Esophagus muscularis mucosa (tissue), 4 donors: ENCODE results near the gene MAP2K5. TPM values are rescaled to one million over a fixed set of nuclear protein-coding genes. Genes with fewer than 3 reads are reported as not detected.

Experiments
- DNase-seq: peaks from one replicate; pipeline ENCODE4 v3.0.0-alpha.2; 2017; ENCODE audit errors: extremely low spot score
- H3K27ac ChIP-seq, 4 donors: fragments of 200-600 bp; sonication (generic); replicated peaks in 1 of 4; 1 replicate in 3 of 4; 2 replicates in 1 of 4; pipeline ENCODE4 v1.5.1; 2016 to 2019; ENCODE audit warnings: mild to moderate bottlenecking in 1 of 4
- H3K27me3 ChIP-seq, 4 donors: fragments of 200-600 bp; sonication (generic); one replicate each; pipeline versions ENCODE4 v1.5.1 to v1.6.0; 2016 to 2019
- H3K36me3 ChIP-seq, 4 donors: fragments of 200-600 bp; sonication (generic); one replicate each; pipeline ENCODE4 v1.5.1; 2016 to 2019
- H3K4me1 ChIP-seq, 4 donors: fragments of 200-600 bp; sonication (generic); one replicate each; pipeline ENCODE4 v1.5.1; 2016 to 2019
- H3K4me3 ChIP-seq, 4 donors: fragments of 200-600 bp; sonication (generic); 1 replicate in 2 of 4; 2 replicates in 2 of 4; pipeline ENCODE4 v1.5.1; 2016 to 2019; ENCODE audit warnings: mild to moderate bottlenecking in 4 of 4, moderate library complexity in 1 of 4
- H3K9me3 ChIP-seq, 4 donors: fragments of 200-600 bp; sonication (generic); 1 replicate in 3 of 4; 2 replicates in 1 of 4; pipeline ENCODE4 v1.5.1; 2016 to 2019
- CTCF ChIP-seq, 3 experiments: fragments of 200-600 bp in 2 of 3; fragments of 450-650 bp in 1 of 3; sonication (generic) in 2 of 3; IDR thresholded peaks; one replicate each; pipeline ENCODE4 v1.5.1; 2017 to 2019; ENCODE audit warnings: antibody characterized with exemption in 3 of 3, mild to moderate bottlenecking in 2 of 3, moderate library complexity in 1 of 3
- EP300 ChIP-seq: sonication (generic); formaldehyde crosslinking; IDR thresholded peaks from one replicate; pipeline ENCODE4 v1.6.1; 2017; ENCODE audit warnings: antibody characterized with exemption
- POLR2A ChIP-seq: fragments of 450-650 bp; IDR thresholded peaks from one replicate; pipeline ENCODE4 v1.6.1; 2017; ENCODE audit warnings: antibody characterized with exemption, moderate library complexity, mild to moderate bottlenecking, low read depth
- POLR2AphosphoS5 ChIP-seq, 2 donors: sonication (generic); formaldehyde crosslinking; IDR thresholded peaks; one replicate each; pipeline ENCODE4 v1.6.1; 2017; ENCODE audit warnings: antibody characterized with exemption in 2 of 2
- WGBS: methylation state at CpG from one replicate; pipeline ENCODE4 v1.1.5; 2018; 5-methylcytosine and 5-hydroxymethylcytosine counted together
- intact Hi-C: fragments of 100-400 bp; cut with DNase I; formaldehyde crosslinking; loops from one replicate; pipeline ENCODE4 v1.15.1; 2023
- total RNA-seq, 4 donors: library from RNA; depleted of rRNA; stranded (reverse); fragments of >200 nt; gene quantifications; one replicate each; pipeline versions ENCODE4 v1.1.0 to v1.2.1, GENCODE V29; 2016

The MAP2K5 gene
- total RNA-seq, 4 donors from 2014 or later = 7.8 to 11.9 (median 10.6) TPM

GRCh38 chr15:67746022-67746421 is 203.5 kb downstream of the MAP2K5 start:
- intact Hi-C loops = no loop called here
- TF ChIP-seq EP300 (no peak), POLR2A (no peak), CTCF (IDR thresholded peaks at IDR 0.05) (no peak), POLR2AphosphoS5 (IDR thresholded peaks at IDR 0.05) (no peak)
- H3K27ac ChIP-seq = no peak overlapping the region

GRCh38 chr15:67746450-67746849 is 203.9 kb downstream of the MAP2K5 start:
- DNase-seq = no peak
- intact Hi-C loops = no loop called here
- Histone ChIP-seq H3K27me3 (no peaks in the 10 kb centered on the region), H3K27ac (no peak overlapping the region), H3K36me3 (peaks cover 0 to 20% (median 0%) of the 10 kb centered on the region in 4 donors), H3K4me3 (no peak overlapping the region), H3K9me3 (no peaks in the 10 kb centered on the region), H3K4me1 (peaks cover 0 to 14% (median 9%) of the 10 kb centered on the region in 4 donors)
- whole genome bisulfite sequencing = 86% methylated on average over 4 of the region's 4 CpGs
- TF ChIP-seq CTCF (IDR thresholded peaks at IDR 0.05) (no peak), POLR2A (no peak), EP300 (no peak), POLR2AphosphoS5 (IDR thresholded peaks at IDR 0.05) (no peak)

More at GRCh38 chr15:67746022-67746421, 203.5 kb downstream of the MAP2K5 start:
- 62% methylated on average over 1 of the region's 1 CpG for WGBS
- Histone ChIP-seq H3K4me3 (no peak overlapping the region), H3K9me3 (no peaks in the 10 kb centered on the region), H3K27me3 (no peaks in the 10 kb centered on the region), H3K4me1 (peaks cover 0 to 14% (median 9%) of the 10 kb centered on the region in 4 donors), H3K36me3 (peaks cover 0 to 23% (median 0%) of the 10 kb centered on the region in 4 donors)
- no peak for DNase-seq

GRCh38 chr15:67747921-67748320 is 205.4 kb downstream of the MAP2K5 start:
- H3K4me1 ChIP-seq = peaks cover 0 to 14% (median 9%) of the 10 kb centered on the region in 4 donors

GRCh38 chr15:67750371-67750770 is 207.9 kb downstream of the MAP2K5 start:
- intact Hi-C loops = no loop called here
- H3K36me3 ChIP-seq = peaks cover 0 to 18% (median 0%) of the 10 kb centered on the region in 4 donors
- no peaks in the 10 kb centered on the region for H3K27me3 ChIP-seq
- H3K4me3 ChIP-seq = no peak overlapping the region
- peaks cover 0 to 6% (median 3%) of the 10 kb centered on the region in 4 donors for H3K4me1 ChIP-seq
- no peak for DNase-seq
- 79% methylated on average over 4 of the region's 4 CpGs for WGBS
- H3K27ac ChIP-seq = no peak overlapping the region
- TF ChIP-seq EP300 (no peak), POLR2A (no peak), CTCF (IDR thresholded peaks at IDR 0.05) (no peak), POLR2AphosphoS5 (IDR thresholded peaks at IDR 0.05) (no peak)
- no peaks in the 10 kb centered on the region for H3K9me3 ChIP-seq

More at GRCh38 chr15:67747921-67748320, 205.4 kb downstream of the MAP2K5 start:
- TF ChIP-seq POLR2AphosphoS5 (IDR thresholded peaks at IDR 0.05) (no peak), EP300 (no peak), CTCF (IDR thresholded peaks at IDR 0.05) (no peak), POLR2A (no peak)
- H3K36me3 ChIP-seq = peaks cover 0 to 18% (median 0%) of the 10 kb centered on the region in 4 donors
- no peak for DNase-seq
- H3K27ac ChIP-seq = no peak overlapping the region
- H3K9me3 ChIP-seq = no peaks in the 10 kb centered on the region
- H3K4me3 ChIP-seq = no peak overlapping the region
- no peaks in the 10 kb centered on the region for H3K27me3 ChIP-seq
- intact Hi-C loops = no loop called here
- 98% methylated on average over 3 of the region's 3 CpGs for WGBS

- no peak overlapping the region for H3K27ac ChIP-seq
- intact Hi-C loops = no loop called here
- H3K4me3 ChIP-seq = no peak overlapping the region
- WGBS = 88% methylated on average over 3 of the region's 3 CpGs
- no peaks in the 10 kb centered on the region for H3K4me1 ChIP-seq
- no peaks in the 10 kb centered on the region for H3K27me3 ChIP-seq
- DNase-seq = no peak
- H3K36me3 ChIP-seq = peaks cover 0 to 13% (median 0%) of the 10 kb centered on the region in 4 donors
- no peaks in the 10 kb centered on the region for H3K9me3 ChIP-seq
- TF ChIP-seq CTCF (IDR thresholded peaks at IDR 0.05) (no peak), POLR2A (no peak), POLR2AphosphoS5 (IDR thresholded peaks at IDR 0.05) (no peak), EP300 (no peak)
Measured at GRCh38 chr15:67753891-67754290, 211.4 kb downstream of the MAP2K5 start.
